ENCODE measurements around the gene POMGNT1.
"Not testable (repeated sequence)": the region's sequence is repeated elsewhere in the genome, so short reads cannot be mapped to it uniquely, and the experiment has no call there.

Gene POMGNT1

GRCh38 chr1:46197964-46198811 is at the start of gene POMGNT1:
Gene POMGNT1, minus strand, starts transcription at chr1:46198434. Its CDS starts 613 bp downstream, at chr1:46197821.
- peak in 43 of 58 donors; percentile 19 to 72 (median 52) for DNase-seq

GRCh38 chr1:46247436-46248121 is 49.3 kb upstream of the POMGNT1 start, which contains the start of gene RAD54L:
Gene RAD54L, plus strand, starts transcription at chr1:46247763. Its CDS starts 643 bp downstream, at chr1:46248406.
- peak; percentile 61 to 98 (median 95) for DNase-seq

- DNase-seq, result peak in 22 of 58 donors; percentile 41 to 67 (median 52)
Observed at GRCh38 chr1:46246548-46247435, 48.6 kb upstream of the POMGNT1 start.

GRCh38 chr1:46246136-46246535 is 47.9 kb upstream of the POMGNT1 start:
- not testable (repeated sequence) for DNase-seq

- DNase-seq, result no peak
Observed at GRCh38 chr1:46244656-46245371, 46.6 kb upstream of the POMGNT1 start.

- DNase-seq, result not testable (repeated sequence)
Observed at GRCh38 chr1:46243831-46244230, 45.6 kb upstream of the POMGNT1 start.

- DNase-seq, result no peak
Observed at GRCh38 chr1:46242918-46243317, 44.7 kb upstream of the POMGNT1 start.

- not testable (repeated sequence) for DNase-seq
Observed at GRCh38 chr1:46241733-46242132, 43.5 kb upstream of the POMGNT1 start.

- not testable (repeated sequence) for DNase-seq
Observed at GRCh38 chr1:46238865-46239264, 40.6 kb upstream of the POMGNT1 start.

- no peak for DNase-seq
Observed at GRCh38 chr1:46236882-46237281, 38.6 kb upstream of the POMGNT1 start.

GRCh38 chr1:46231231-46231630 is 33.0 kb upstream of the POMGNT1 start:
- DNase-seq, result not testable (repeated sequence)

GRCh38 chr1:46224966-46225365 is 26.7 kb upstream of the POMGNT1 start:
- DNase-seq, result peak in 9 of 58 donors; percentile 7 to 56 (median 22)

- DNase-seq, result peak in 51 of 58 donors; percentile 2 to 85 (median 56)
Observed at GRCh38 chr1:46223472-46223943, 25.3 kb upstream of the POMGNT1 start.

GRCh38 chr1:46223055-46223454 is 24.8 kb upstream of the POMGNT1 start:
- not testable (repeated sequence) for DNase-seq

GRCh38 chr1:46221749-46222148 is 23.5 kb upstream of the POMGNT1 start:
- peak in 52 of 58 donors; percentile 16 to 89 (median 68) for DNase-seq

GRCh38 chr1:46220808-46221207 is 22.6 kb upstream of the POMGNT1 start:
- DNase-seq, result no peak

GRCh38 chr1:46219551-46220520 is 21.6 kb upstream of the POMGNT1 start:
- peak in 8 of 58 donors; percentile 10 to 39 (median 17) for DNase-seq

- no peak for DNase-seq
Observed at GRCh38 chr1:46218443-46218842, 20.2 kb upstream of the POMGNT1 start.

GRCh38 chr1:46215504-46215903 is 17.3 kb upstream of the POMGNT1 start:
- DNase-seq, result no peak

All from anterior cingulate cortex (tissue), 58 donors.